WTC11 (cell line): ENCODE data around the gene NXPH3. TPM values are rescaled to one million over a fixed set of nuclear protein-coding genes. Genes with fewer than 3 reads are reported as not detected.

Experiments
- ATAC-seq: fragments of 200-7000 bp; cut with Tn5 transposase; 2 replicates; pipeline ENCODE4 v1.10.0; 2021; ENCODE audit warnings: mild to moderate bottlenecking, moderate library complexity
- CTCF ChIA-PET: fragments of 300-600 bp; sonication (Branson Sonifier 250); formaldehyde crosslinking; loops from one replicate; lab custom pipeline; 2021; ENCODE audit warnings: antibody characterized with exemption; lab: Charles Lee
- POLR2A ChIA-PET: fragments of 350-600 bp; sonication (Branson Sonifier 250); formaldehyde crosslinking; loops from one replicate; lab custom pipeline; 2021; ENCODE audit warnings: antibody characterized with exemption; lab: Charles Lee
- DNase-seq: peaks from one replicate; pipeline ENCODE4 v3.0.0; 2021; ENCODE audit warnings: low spot score
- H3K27ac Mint-ChIP-seq: 2 replicates; pipeline ENCODE4 v1.8.0; 2021; ENCODE audit warnings: mixed read lengths
- H3K27me3 Mint-ChIP-seq: 2 replicates; pipeline ENCODE4 v1.8.0; 2021; ENCODE audit warnings: low read depth, mild to moderate bottlenecking, moderate library complexity, mixed read lengths
- H3K36me3 Mint-ChIP-seq: 2 replicates; pipeline ENCODE4 v1.8.0; 2021; ENCODE audit warnings: mixed read lengths
- H3K4me1 Mint-ChIP-seq: 2 replicates; pipeline ENCODE4 v1.8.0; 2022; ENCODE audit warnings: mixed read lengths
- H3K4me3 Mint-ChIP-seq: 2 replicates; pipeline ENCODE4 v1.8.0; 2021; ENCODE audit warnings: mild to moderate bottlenecking, moderate library complexity, mixed read lengths
- H3K9me3 Mint-ChIP-seq: 2 replicates; pipeline ENCODE4 v1.8.0; 2021; ENCODE audit warnings: mixed read lengths
- ELF4 ChIP-seq: sonication (generic); formaldehyde crosslinking; IDR thresholded peaks from 2 replicates; pipeline ENCODE4 v1.8.1; 2022; ENCODE audit warnings: low read depth, mild to moderate bottlenecking, moderate library complexity, missing genetic modification reagents
- FOXP4 ChIP-seq: sonication (generic); formaldehyde crosslinking; IDR thresholded peaks from 2 replicates; pipeline ENCODE4 v1.8.0; 2022; ENCODE audit warnings: mild to moderate bottlenecking, missing genetic modification reagents
- JUN ChIP-seq: sonication (generic); formaldehyde crosslinking; IDR thresholded peaks from 2 replicates; pipeline ENCODE4 v1.8.0; 2023; ENCODE audit warnings: mild to moderate bottlenecking, missing genetic modification reagents
- NFATC4 ChIP-seq: fragments of 250-450 bp; sonication (Bioruptor Pico); IDR thresholded peaks from 2 replicates; pipeline ENCODE4 v1.9.0; 2021; ENCODE audit warnings: mild to moderate bottlenecking
- NFE2L1 ChIP-seq: sonication (generic); formaldehyde crosslinking; IDR thresholded peaks from 2 replicates; pipeline ENCODE4 v1.8.1; 2023; ENCODE audit warnings: missing genetic modification reagents
- OVOL2 ChIP-seq: fragments of 250-450 bp; sonication (Bioruptor Pico); IDR thresholded peaks from 2 replicates; pipeline ENCODE4 v1.9.0; 2021; ENCODE audit warnings: mild to moderate bottlenecking, borderline replicate concordance
- PRRX2 ChIP-seq: fragments of 250-450 bp; sonication (Bioruptor Pico); IDR thresholded peaks from 2 replicates; pipeline ENCODE4 v1.8.0; 2021; ENCODE audit warnings: mild to moderate bottlenecking
- SMAD3 ChIP-seq: sonication (generic); formaldehyde crosslinking; IDR thresholded peaks from 2 replicates; pipeline ENCODE4 v1.8.0; 2022; ENCODE audit warnings: missing genetic modification reagents, mild to moderate bottlenecking, borderline replicate concordance
- STAT6 ChIP-seq: sonication (generic); formaldehyde crosslinking; conservative IDR thresholded peaks from 2 replicates; pipeline ENCODE4 v1.8.1; 2023; ENCODE audit warnings: mild to moderate bottlenecking, low read depth, missing genetic modification reagents, moderate library complexity
- USF2 ChIP-seq: sonication (generic); formaldehyde crosslinking; IDR thresholded peaks from 2 replicates; pipeline ENCODE4 v1.8.1; 2023; ENCODE audit warnings: mild to moderate bottlenecking, missing genetic modification reagents, moderate library complexity
- ZBTB21 ChIP-seq: sonication (generic); formaldehyde crosslinking; IDR thresholded peaks from 2 replicates; pipeline ENCODE4 v1.8.1; 2023; ENCODE audit warnings: mild to moderate bottlenecking, missing genetic modification reagents, borderline replicate concordance
- ZNF396 ChIP-seq: fragments of 250-450 bp; sonication (Bioruptor Pico); IDR thresholded peaks from 2 replicates; pipeline ENCODE4 v1.8.0; 2021; ENCODE audit warnings: mild to moderate bottlenecking, moderate library complexity, borderline replicate concordance
- ZNF423 ChIP-seq: fragments of 250-450 bp; sonication (Bioruptor Pico); IDR thresholded peaks from 2 replicates; pipeline ENCODE4 v2.1.2; 2022; ENCODE audit warnings: mild to moderate bottlenecking, moderate library complexity
- ZNF512 ChIP-seq: sonication (generic); formaldehyde crosslinking; IDR thresholded peaks from 2 replicates; pipeline ENCODE4 v1.8.1; 2022; ENCODE audit warnings: missing genetic modification reagents, borderline replicate concordance
- ZNF671 ChIP-seq: fragments of 250-450 bp; sonication (Bioruptor Pico); IDR thresholded peaks from 2 replicates; pipeline ENCODE4 v1.8.0; 2021; ENCODE audit warnings: mild to moderate bottlenecking
- ZSCAN18 ChIP-seq: fragments of 250-450 bp; sonication (Bioruptor Pico); IDR thresholded peaks from 2 replicates; pipeline ENCODE4 v2.1.2; 2022; ENCODE audit warnings: mild to moderate bottlenecking, moderate library complexity
- total RNA-seq: library from RNA; stranded (reverse); gene quantifications from 3 replicates; pipeline ENCODE4 v1.2.3, GENCODE V29; 2021

The NXPH3 gene
- total RNA-seq, 1 experiment from 2014 or later, result 3.4 TPM

- CTCF ChIA-PET, result interaction anchor here (0.6 to 1.9 kb wide), 3 partner anchors 10 to 33 kb away, joined by 3 to 5 read pairs (median 4); no protein-coding TSS in a partner anchor
- no peak for DNase-seq
- no peaks in the 10 kb centered on the region for H3K36me3 Mint-ChIP-seq
- ATAC-seq, result no peak
- no peaks in the 10 kb centered on the region for H3K9me3 Mint-ChIP-seq
- POLR2A ChIA-PET, result interaction anchor here (1.0 kb wide), 1 partner anchor 89 kb away, joined by 3 read pairs; the partner anchor contains the start of gene SPOP
- peaks cover 8% of the 10 kb centered on the region for H3K4me1 Mint-ChIP-seq
- H3K27ac Mint-ChIP-seq, result no peak overlapping the region; the same call in 1 of the 2 replicates
- no peak overlapping the region for H3K4me3 Mint-ChIP-seq
- TF ChIP-seq JUN (CRISPR knock-in tag) (no peak), FOXP4 (CRISPR knock-in tag) (no peak), NFE2L1 (CRISPR knock-in tag) (no peak), NFATC4 (CRISPR knock-in tag) (no peak), SMAD3 (CRISPR knock-in tag) (no peak), ELF4 (CRISPR knock-in tag) (no peak)
- TF ChIP-seq, all 79 proteins: peak for 0
- H3K27me3 Mint-ChIP-seq, result no peaks in the 10 kb centered on the region
Measured at GRCh38 chr17:49588726-49589576, 13.3 kb downstream of the NXPH3 start.

- no peak for DNase-seq
- TF ChIP-seq ZNF671 (CRISPR knock-in tag) (no peak), ZNF423 (no peak), ZSCAN18 (CRISPR knock-in tag) (no peak), USF2 (CRISPR knock-in tag) (no peak), ZBTB21 (CRISPR knock-in tag) (no peak), OVOL2 (CRISPR knock-in tag) (no peak), FOXP4 (CRISPR knock-in tag) (no peak), ZNF512 (CRISPR knock-in tag) (no peak), ZNF396 (no peak), STAT6 (CRISPR knock-in tag) (no peak), PRRX2 (CRISPR knock-in tag) (no peak), NFE2L1 (CRISPR knock-in tag) (no peak), SMAD3 (CRISPR knock-in tag) (no peak)
- ChIA-PET CTCF (interaction anchor here (0.6 kb wide), 1 partner anchor 15 kb away, joined by 3 read pairs; no protein-coding TSS in a partner anchor), POLR2A (no interaction called here)
- Mint-ChIP-seq H3K36me3 (no peaks in the 10 kb centered on the region), H3K4me1 (peaks cover 8% of the 10 kb centered on the region), H3K9me3 (no peaks in the 10 kb centered on the region), H3K27ac (no peak overlapping the region), H3K4me3 (no peak overlapping the region), H3K27me3 (no peaks in the 10 kb centered on the region)
- ATAC-seq, result no peak
Measured at GRCh38 chr17:49589577-49589927, 13.9 kb downstream of the NXPH3 start.
